NCI-H2196 treated with DMSO at 0.1 percent for 48 hours (cell line): ENCODE results near the gene ADAMTS15.

Experiments used
- DNase-seq: peaks from one replicate; lab custom pipeline; 2025; ENCODE audit not compliant: unreplicated experiment; lab: John Stamatoyannopoulos, UW

The ADAMTS15 gene

GRCh38 chr11:130457623-130458409 lies 9.4 kb downstream of the ADAMTS15 start:
- no peak for DNase-seq

- DNase-seq = no peak
Measured at GRCh38 chr11:130458410-130458729, 9.9 kb downstream of the ADAMTS15 start.

- DNase-seq = no peak
Measured at GRCh38 chr11:130459521-130459920, 11.1 kb downstream of the ADAMTS15 start.

GRCh38 chr11:130462101-130462885 lies 13.8 kb downstream of the ADAMTS15 start:
- DNase-seq = no peak

- no peak for DNase-seq
Measured at GRCh38 chr11:130462931-130463330, 14.5 kb downstream of the ADAMTS15 start.

- no peak for DNase-seq
Measured at GRCh38 chr11:130464291-130464812, 15.9 kb downstream of the ADAMTS15 start.

GRCh38 chr11:130465263-130465662 lies 16.8 kb downstream of the ADAMTS15 start:
- DNase-seq = no peak

- no peak for DNase-seq
Measured at GRCh38 chr11:130467116-130467900, 18.9 kb downstream of the ADAMTS15 start.

- no peak for DNase-seq
Measured at GRCh38 chr11:130469181-130469580, 20.7 kb downstream of the ADAMTS15 start.

- DNase-seq = no peak
Measured at GRCh38 chr11:130470832-130471706, 22.6 kb downstream of the ADAMTS15 start.

GRCh38 chr11:130471731-130472433 lies 23.4 kb downstream of the ADAMTS15 start:
- DNase-seq = no peak

GRCh38 chr11:130472434-130472961 lies 24.1 kb downstream of the ADAMTS15 start:
- no peak for DNase-seq

- DNase-seq = no peak
Measured at GRCh38 chr11:130473056-130473794, 24.8 kb downstream of the ADAMTS15 start.

GRCh38 chr11:130473795-130474377 lies 25.4 kb downstream of the ADAMTS15 start:
- no peak for DNase-seq

GRCh38 chr11:130474637-130475400 lies 26.4 kb downstream of the ADAMTS15 start:
- DNase-seq = no peak

- no peak for DNase-seq
Measured at GRCh38 chr11:130475426-130476053, 27.1 kb downstream of the ADAMTS15 start.

GRCh38 chr11:130476200-130476921 lies 27.9 kb downstream of the ADAMTS15 start:
- DNase-seq = no peak
